Left cardiac atrium (tissue), 4 donors: ENCODE results near the gene RSPRY1. TPM values are rescaled to one million over a fixed set of nuclear protein-coding genes. Genes with fewer than 3 reads are reported as not detected.

Experiments
- ATAC-seq, 2 donors: fragments of 200-7000 bp; cut with Tn5 transposase; one replicate each; pipeline ENCODE4 v1.9.1; 2020; ENCODE audit warnings: mild to moderate bottlenecking in 2 of 2, moderate library complexity in 2 of 2
- DNase-seq: peaks from one replicate; pipeline ENCODE4 v3.0.0-alpha.2; 2020
- intact Hi-C, 2 donors: fragments of 100-400 bp; cut with DNase I; formaldehyde crosslinking; loops; one replicate each; pipeline versions ENCODE4 v1.14.1 to v1.15.1; 2022 to 2023
- total RNA-seq, 2 donors: library from RNA; stranded (reverse); fragmentation: NEBNext Ultra II Directional; extraction: Animal tissue kit (Norgen Biotek cat#: 25700); gene quantifications; one replicate each; pipeline ENCODE4 v1.2.1, GENCODE V29; 2021
- donor health status: DM: no; HTN: yes; CAD: no.
- donor health status: DM: no; HTN: yes; CAD: no; lungs with severe emphysema.
- donor health status: DM: yes; HTN: yes; CAD: no.
- donor health status: Dilated cardiomyopathy.

The RSPRY1 gene
- total RNA-seq, 2 donors from 2014 or later: 13.4 to 16.5 TPM

GRCh38 chr16:57150682-57151330, 35.3 kb upstream of the RSPRY1 start:
- DNase-seq: no peak
- intact Hi-C loops: no loop called here
- ATAC-seq: no peak

- intact Hi-C loops: no loop called here
- ATAC-seq (no peak), DNase-seq (no peak)
Measured at GRCh38 chr16:57151369-57151768, 34.8 kb upstream of the RSPRY1 start.

GRCh38 chr16:57152096-57153093, 33.7 kb upstream of the RSPRY1 start:
- no peak for DNase-seq
- intact Hi-C loops: no loop called here
- no peak for ATAC-seq

- no peak for ATAC-seq
- intact Hi-C loops: no loop called here
Measured at GRCh38 chr16:57153841-57154240, 32.3 kb upstream of the RSPRY1 start.

GRCh38 chr16:57155702-57156350, 30.3 kb upstream of the RSPRY1 start:
- intact Hi-C loops: no loop called here
- ATAC-seq: no peak
- no peak for DNase-seq

More at GRCh38 chr16:57153841-57154240, 32.3 kb upstream of the RSPRY1 start:
- no peak for DNase-seq

GRCh38 chr16:57156351-57156703, 29.8 kb upstream of the RSPRY1 start:
- no peak for DNase-seq
- intact Hi-C loops: no loop called here
- no peak for ATAC-seq

- intact Hi-C loops: no loop called here
- ATAC-seq (no peak), DNase-seq (no peak)
Measured at GRCh38 chr16:57157533-57157932, 28.6 kb upstream of the RSPRY1 start.

- intact Hi-C loops: no loop called here
- no peak for DNase-seq
- no peak for ATAC-seq
Measured at GRCh38 chr16:57159447-57159846, 26.7 kb upstream of the RSPRY1 start.

- no peak for DNase-seq
- no peak for ATAC-seq
- intact Hi-C loops: loop anchor here in 1 of 2 donors (10.0 kb wide), 1 partner anchor 299 kb away; the partner anchor contains the start of gene SLC12A3
Measured at GRCh38 chr16:57163842-57164241, 22.3 kb upstream of the RSPRY1 start.

GRCh38 chr16:57165483-57165882, 20.6 kb upstream of the RSPRY1 start:
- no peak for DNase-seq
- intact Hi-C loops: loop anchor here in 1 of 2 donors (10.0 kb wide), 1 partner anchor 301 kb away; the partner anchor contains the start of gene SLC12A3
- no peak for ATAC-seq

GRCh38 chr16:57165938-57166337, 20.2 kb upstream of the RSPRY1 start:
- intact Hi-C loops: loop anchor here (2.0 to 10.0 kb wide), 2 partner anchors 81 to 301 kb away; partner anchors contain the start of gene SLC12A3 (in 1 of the 2)

GRCh38 chr16:57166451-57166850, 19.7 kb upstream of the RSPRY1 start:
- intact Hi-C loops: loop anchor here (2.0 to 10.0 kb wide), 2 partner anchors 82 to 302 kb away; partner anchors contain the start of gene SLC12A3 (in 1 of the 2)
- DNase-seq (no peak), ATAC-seq (peak in 1 of 2 donors; percentile 14)

More at GRCh38 chr16:57165938-57166337, 20.2 kb upstream of the RSPRY1 start:
- DNase-seq: no peak
- no peak for ATAC-seq

GRCh38 chr16:57166951-57167350, 19.2 kb upstream of the RSPRY1 start:
- DNase-seq: no peak
- peak; percentile 75 to 80 for ATAC-seq
- intact Hi-C loops: loop anchor here (2.0 to 10.0 kb wide), 2 partner anchors 82 to 302 kb away; partner anchors contain the start of gene SLC12A3 (in 1 of the 2)

- DNase-seq: no peak
- intact Hi-C loops: loop anchor here (2.0 to 10.0 kb wide), 2 partner anchors 83 to 303 kb away; partner anchors contain the start of gene SLC12A3 (in 1 of the 2)
- no peak for ATAC-seq
Measured at GRCh38 chr16:57167538-57167937, 18.6 kb upstream of the RSPRY1 start.

- DNase-seq (no peak), ATAC-seq (peak; percentile 80)
- intact Hi-C loops: loop anchor here (1.0 to 10.0 kb wide), 3 partner anchors 83 to 303 kb away; partner anchors contain the start of gene SLC12A3 (in 1 of the 2)
Measured at GRCh38 chr16:57167953-57168352, 18.2 kb upstream of the RSPRY1 start.

GRCh38 chr16:57169327-57169726, 16.8 kb upstream of the RSPRY1 start:
- DNase-seq: no peak
- no peak for ATAC-seq
- intact Hi-C loops: loop anchor here in 1 of 2 donors (10.0 kb wide), 1 partner anchor 305 kb away; the partner anchor contains the start of gene SLC12A3

GRCh38 chr16:57172721-57173290, 13.3 kb upstream of the RSPRY1 start:
- intact Hi-C loops: no loop called here
- ATAC-seq (no peak), DNase-seq (no peak)

GRCh38 chr16:57175896-57176295, 10.2 kb upstream of the RSPRY1 start:
- DNase-seq (no peak), ATAC-seq (no peak)
- intact Hi-C loops: no loop called here

GRCh38 chr16:57178196-57178595, 7.9 kb upstream of the RSPRY1 start:
- ATAC-seq: no peak
- no peak for DNase-seq
- intact Hi-C loops: no loop called here
